NCI-H1105 treated with DMSO at 0.1 percent for 48 hours (cell line): ENCODE measurements around the gene TPT1.
"Not testable (repeated sequence)": the region's sequence is repeated elsewhere in the genome, so short reads cannot be mapped to it uniquely, and the experiment has no call there.

Source experiments
- DNase-seq: peaks from one replicate; lab custom pipeline; 2025; lab: John Stamatoyannopoulos, UW

TPT1 gene

DNA sequence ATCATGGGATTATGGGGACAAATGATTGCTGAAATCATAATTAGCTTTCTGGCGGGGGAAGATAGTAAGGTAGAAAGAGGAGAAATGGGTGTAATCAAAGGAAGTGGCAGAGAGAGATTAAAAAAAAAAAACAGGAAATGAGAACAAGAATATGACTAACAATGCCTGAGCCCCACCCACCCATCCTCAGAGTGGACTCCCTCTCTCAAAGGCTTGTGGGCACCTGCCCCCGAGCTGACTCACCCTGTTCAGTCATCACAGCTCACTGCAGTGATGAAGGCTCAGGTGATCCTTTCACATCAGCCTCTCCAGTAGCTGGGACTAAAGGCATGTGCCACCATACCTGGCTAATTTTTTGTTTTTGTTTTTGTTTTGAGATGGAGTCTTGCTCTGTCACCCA, 26.4 kb upstream of the TPT1 start:
- no peak for DNase-seq

DNA sequence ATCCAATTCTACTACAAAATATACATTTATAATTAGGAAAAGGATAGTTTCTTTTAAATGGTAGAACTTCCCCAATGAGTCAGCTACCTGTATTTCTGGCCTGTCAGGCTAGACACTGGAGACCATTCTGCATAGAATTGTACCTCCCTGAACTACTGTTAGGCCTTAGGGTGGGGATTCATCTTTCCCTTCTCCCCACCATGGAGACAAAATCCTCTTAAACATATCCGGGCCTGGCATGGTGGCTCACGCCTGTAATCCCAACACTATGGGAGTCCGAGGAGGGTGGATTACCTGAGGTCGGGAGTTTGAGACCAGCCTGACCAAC, 24.5 kb upstream of the TPT1 start:
- DNase-seq, result no peak

DNA sequence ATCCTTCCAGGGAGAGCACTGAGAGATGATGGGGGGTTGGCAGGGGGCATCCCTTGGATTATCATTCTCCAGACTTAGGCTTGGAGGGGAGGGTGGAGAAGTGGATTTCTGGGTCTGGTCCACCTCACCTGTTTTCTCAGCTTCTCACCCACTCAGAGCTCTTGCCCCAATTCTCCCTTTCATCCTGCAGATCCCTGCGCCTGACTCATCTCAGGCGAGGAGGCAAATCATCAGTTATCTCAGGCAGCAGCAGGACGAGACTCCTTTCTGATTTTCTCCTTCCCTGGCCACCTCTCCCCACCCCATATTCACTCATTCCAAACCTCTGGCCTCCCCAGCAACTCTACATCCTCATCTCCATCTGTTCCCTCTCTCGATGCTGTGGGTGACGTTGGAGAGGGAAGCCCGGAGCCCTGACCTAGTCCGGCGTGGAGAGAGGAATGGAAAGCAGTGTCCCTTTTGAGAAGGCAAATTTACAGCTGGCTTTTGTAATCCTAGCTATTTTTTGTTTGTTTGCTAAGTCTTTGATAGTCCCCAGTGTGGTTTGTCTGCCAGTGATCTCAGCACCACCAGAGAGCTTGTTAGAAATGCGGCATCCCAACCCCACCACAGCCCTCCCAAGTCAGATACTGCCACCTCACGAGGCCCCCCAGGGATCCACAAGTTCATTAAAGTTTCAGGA, 24.0 kb upstream of the TPT1 start:
- no peak for DNase-seq

DNA sequence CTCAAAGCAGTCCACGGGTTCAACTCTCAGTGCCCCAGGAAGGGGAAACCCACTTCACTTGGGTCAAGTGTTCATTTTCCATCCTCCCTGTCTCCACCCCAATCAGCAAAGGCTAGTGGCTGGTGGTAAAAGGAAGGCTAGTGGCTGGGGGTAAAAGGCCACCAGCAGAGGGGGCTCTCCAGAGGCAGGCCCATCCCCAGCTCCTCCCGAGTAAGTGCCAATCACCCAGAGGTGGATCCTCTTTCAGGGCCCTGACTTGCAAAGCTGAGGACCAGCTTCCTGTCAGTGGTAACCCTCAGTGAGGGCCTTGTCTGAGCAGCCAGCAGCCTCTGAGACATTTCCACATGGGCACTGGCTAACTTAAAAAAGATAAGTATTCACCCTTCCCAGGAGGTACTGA, 22.0 kb upstream of the TPT1 start:
- DNase-seq, result no peak

DNA sequence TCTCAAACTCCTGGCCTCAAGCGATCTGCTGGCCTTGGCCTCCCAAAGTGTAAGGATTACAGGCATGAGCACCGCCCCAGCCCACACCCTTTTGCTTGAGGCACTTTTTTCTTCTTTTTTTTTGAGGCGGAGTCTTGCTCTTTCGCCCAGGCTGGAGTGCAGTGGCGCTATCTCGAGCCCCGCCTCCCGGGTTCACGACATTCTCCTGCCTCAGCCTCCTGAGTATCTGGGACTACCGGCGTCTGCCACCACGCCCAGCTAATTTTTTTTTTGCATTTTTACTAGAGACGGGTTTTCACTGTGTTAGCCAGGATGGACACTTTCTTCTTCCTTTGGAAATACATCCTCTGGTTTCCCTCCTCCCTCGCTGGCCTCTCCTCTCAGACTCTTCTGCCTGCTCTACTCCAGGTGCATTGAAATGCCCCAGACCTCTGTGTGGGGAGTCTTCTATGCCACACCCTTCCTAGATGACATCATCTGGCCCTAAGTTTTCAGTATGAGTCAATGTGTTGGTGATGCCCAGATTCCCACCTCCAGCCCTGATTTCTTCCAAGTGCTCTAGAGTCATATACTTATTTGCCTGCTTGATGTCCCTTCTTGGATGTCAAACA, 20.7 kb upstream of the TPT1 start:
- no peak for DNase-seq

DNA sequence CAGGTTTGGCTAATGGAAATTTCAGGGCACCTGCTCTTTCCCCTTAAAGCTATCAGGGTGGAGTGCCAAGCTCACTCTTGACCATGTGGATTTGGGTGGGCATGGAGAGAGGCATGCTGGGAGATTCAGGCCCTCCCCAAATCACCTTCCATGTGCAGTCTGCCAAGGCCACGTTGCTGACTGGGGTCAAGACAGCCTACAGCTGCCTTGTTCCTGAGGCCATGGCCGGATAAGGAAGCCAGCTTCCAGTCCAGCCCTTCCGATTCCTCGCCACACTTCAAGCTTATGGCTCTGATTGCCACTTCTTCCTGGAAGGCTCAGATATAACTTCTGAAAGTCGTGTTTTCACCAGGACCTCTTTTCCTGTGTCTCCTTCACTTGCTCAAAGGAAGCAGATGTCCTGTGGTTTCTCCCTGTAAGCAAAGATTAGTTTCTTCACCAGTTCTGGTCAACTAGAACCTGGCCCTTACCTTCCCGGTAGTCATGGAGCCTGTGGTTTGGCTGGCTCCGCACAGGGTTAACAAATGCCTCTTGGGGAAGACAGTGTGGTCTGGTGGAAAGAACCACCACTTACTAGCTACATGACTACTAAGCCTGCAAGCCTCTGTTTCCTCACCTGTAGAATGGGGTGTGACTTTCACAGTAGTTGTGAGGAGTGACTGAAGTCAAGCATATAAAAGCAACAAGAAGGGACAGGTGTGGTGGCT, 16.1 kb upstream of the TPT1 start:
- no peak for DNase-seq

DNA sequence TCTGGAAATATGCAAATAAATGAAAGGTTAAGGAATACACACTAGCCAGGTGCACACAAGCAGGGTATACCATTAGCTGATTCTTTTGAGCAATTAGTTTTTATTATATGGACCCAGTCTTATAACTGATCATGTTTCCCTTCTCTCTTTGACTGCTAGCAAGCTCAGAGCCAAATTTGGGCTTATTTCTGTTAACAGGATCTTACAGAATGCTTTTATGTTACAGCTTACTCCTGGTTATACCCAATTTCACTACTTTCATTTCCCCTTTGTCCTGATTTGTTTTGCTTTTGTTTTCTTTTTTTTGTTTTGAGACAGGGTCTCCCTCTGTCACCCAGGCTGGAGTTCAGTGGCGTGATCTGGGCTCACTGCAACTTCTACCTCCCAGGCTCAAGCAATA, 12.9 kb upstream of the TPT1 start:
- no peak for DNase-seq

DNA sequence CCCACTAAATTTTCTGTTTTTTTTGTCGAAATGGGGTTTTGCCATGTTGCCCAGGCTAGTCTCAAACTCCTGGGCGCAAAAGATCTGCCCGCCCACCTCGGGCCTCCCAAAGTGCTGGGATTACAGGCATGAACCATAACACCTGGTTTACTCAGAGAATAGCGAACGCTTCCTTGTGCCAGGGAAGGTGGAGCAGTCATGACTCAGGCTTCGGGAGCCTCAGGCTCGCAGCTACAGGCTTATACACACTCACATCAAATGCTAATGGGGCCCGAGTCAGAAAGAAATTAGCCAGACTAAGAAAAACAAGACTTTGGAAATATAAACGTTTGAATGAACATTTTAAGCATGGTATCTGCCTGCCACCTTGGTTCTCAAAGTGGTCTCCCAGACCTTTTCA, 11.0 kb upstream of the TPT1 start:
- DNase-seq, result no peak

DNA sequence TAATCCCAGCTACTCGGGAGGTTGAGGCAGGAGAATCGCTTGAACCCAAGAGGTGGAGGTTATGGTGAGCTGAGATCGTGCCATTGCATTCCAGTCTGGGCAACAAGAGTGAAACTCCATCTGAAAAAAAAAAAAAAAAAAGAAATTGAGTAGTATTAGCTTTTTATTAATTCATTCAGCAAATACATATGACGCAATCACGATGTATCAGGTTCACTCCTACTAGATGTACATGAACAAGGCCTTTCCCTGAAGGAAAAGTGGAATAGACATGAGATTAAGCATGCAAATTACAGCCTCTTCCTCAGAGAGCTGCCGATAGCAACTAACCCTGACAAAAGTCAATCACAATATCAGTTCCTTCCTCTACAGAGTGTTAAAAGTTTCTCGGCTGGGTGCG, 9.2 kb upstream of the TPT1 start:
- no peak for DNase-seq

DNA sequence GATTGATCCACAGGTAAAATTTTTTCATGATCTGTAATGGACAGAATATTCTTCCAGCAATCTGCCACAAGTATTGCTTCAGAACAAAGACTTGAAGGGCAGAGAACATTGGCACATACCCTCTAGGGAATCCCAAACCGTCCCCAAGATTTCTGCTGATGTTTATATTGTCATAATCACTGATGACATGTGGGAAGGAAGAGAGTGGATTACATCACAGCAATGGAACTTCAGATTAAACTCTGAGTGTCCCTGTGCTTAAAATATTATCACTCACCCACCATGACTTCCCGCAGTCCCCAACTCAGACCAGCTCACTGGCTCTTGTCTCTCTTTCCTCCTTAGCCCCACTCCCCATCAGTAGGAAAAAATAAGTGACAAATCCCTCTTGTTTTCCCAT, 8.5 kb upstream of the TPT1 start:
- DNase-seq, result no peak

DNA sequence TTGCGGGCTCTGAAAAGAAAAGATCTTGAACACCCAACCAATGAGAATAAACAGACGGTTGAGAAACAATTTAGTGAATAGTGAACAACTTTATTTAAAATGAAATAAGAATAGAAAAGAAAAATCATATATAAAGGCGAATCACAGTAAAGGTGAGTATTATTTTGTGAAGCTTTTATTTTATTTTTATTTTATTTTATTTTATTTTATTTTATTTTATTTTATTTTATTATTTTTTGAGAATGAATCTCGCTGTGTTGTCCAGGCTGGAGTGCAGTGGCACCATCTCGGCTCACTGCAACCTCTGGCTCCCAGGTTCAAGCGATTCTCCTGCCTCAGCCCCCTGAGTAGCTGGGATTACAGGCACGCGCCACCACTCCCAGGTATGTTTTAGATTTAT, 3.1 kb upstream of the TPT1 start:
- DNase-seq, result not testable (repeated sequence)

DNA sequence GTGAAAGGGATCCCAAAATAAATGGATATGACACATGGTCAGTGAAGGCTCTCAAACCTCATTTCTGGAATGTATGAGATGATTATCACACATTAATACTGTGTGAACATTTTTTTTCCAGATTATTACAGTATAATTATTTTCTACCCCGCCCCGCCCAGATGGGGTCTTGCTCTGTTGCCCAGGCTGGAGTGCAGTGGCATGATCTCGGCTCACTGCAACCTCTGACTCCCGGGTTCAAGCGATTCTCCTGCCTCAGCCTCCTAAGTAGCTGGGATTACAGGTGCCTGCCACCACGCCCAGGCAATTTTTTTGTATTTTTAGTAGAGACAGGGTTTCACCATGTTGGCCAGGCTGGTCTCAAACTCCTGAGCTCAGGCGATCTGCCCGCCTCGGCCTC, 2.1 kb upstream of the TPT1 start:
- DNase-seq, result not testable (repeated sequence)

DNA sequence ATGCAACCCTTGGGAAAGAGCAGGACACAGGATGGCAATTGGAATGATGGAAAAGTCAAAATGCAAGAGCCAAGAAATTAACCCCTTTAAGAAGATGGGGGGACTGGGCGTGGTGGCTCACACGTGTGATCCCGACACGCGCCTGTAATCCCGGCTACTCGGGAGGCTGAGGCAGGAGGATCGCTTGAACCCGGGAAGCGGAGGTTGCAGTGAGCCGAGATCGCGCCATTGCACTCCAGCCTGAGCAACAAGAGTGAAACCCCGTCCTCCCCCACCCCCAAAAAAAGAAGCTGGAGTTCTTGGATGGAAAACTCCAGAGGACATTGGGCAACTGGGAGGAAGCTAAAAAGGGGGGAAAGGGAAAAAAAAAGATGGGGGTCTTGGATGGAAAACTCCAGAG, 1.7 kb upstream of the TPT1 start:
- DNase-seq, result not testable (repeated sequence)

DNA sequence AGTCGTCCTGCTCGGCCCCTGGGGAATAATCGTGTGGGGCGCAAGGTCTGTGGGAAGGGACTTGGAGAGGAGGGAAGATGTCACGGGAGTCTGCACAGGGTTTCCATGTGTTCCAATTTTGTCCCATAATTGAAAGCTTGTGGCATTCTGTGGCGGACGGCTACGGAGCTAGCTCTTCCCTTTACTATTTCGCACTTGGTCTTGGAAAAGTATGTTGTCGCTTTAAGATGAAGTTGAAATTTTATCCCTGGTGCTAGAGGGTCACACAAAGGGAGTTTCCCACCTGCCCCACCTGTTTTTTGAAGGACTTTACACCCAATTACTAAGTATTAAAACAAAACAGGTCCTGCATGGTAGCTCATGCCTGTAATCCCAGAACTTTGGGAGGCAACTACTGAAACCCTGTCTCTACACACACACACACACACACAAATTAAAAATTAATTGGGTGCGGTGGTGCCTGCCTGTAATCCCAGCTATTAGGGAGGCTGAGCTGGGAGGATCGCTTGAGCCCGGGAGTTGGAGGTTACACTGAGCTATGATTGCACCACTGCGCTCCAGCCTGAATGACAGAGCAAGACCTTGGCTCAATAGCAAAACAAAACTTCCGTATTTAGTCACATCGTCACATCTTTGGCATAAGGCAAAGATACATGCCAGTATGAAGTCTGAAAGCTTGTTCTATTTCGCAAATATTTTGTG, 967 bp upstream of the TPT1 start:
- no peak for DNase-seq

DNA sequence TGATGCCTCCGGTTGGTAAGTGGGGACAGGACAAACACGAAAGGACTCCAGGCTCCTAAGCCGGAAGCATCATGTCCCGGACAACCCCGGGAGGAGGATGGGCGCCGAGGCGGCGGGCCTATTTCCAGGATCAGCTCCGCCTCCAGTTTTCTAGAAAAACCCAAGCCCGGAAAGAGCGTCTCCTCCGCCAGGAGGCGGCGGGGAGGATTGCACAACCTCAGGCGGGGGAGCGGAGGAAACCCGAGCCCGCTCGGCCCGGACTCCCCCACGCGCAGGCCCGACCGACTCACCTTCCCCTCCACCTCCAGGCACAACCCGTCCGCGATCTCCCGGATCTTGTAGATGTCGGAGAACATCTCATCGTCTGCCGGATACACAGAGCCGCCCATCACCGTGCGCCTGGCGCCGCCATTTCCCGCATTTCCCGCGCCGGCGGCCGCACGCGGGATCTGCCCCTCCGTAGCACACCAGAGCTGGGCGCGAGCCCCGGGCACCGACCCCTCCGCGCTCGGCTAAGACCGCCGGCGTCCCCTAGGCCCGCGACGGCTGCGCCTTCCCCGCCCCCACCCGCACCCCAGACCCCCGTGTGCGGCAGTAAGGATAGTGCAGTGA, 455 bp downstream of the TPT1 start:
- DNase-seq, result peak; percentile 36

DNA sequence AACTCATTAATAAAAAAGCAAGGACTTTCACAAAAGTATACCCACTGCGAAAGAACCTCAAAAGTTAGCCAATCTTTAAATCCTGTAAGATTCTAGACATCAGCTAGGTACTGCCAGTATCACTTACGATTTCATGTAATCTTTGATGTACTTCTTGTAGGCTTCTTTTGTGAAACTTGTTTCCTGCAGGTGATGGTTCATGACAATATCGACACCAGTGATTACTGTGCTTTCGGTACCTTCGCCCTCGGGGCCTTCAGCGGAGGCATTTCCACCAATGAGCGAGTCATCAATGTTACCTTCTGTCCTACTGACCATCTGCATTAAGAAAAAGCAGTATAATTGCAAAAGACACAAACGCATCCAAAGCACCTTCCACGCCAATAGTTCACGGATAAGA, 1.1 kb downstream of the TPT1 start:
- DNase-seq, result no peak

DNA sequence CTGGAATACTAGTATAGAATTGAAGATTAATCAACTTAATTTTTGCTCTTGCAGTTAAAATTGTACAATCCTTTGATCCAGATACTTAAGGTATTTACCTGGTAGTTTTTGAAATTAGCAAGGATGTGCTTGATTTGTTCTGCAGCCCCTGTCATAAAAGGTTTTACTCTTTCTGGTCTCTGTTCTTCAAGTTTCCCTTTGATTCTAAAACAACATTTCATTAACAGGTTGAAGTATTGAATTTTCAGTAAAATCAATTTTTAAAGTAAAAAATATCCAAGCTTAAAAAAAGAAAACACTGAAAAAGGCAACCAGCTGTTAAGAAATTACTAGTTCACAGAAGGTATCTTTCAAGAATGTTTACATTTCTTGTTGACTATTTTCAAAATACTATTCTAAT, 1.6 kb downstream of the TPT1 start:
- DNase-seq, result no peak

DNA sequence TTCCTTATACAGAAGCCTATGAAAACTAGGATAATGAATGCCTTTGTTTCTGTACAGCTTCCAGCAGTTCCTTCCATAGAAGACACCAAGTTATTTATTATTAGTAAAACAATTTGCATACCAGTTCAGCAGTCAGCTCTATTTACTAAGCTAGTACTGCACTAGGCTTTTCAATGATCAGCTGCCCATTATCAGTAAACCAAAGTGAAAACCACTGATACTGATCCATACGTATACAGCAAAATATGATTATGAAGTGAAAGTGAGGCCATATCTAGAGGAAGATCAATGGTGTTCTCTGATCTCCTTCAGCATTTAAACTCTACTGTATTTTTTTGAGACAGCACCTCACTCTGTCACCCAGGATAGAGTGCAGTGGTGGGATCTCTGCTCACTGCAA, 3.2 kb downstream of the TPT1 start:
- no peak for DNase-seq

DNA sequence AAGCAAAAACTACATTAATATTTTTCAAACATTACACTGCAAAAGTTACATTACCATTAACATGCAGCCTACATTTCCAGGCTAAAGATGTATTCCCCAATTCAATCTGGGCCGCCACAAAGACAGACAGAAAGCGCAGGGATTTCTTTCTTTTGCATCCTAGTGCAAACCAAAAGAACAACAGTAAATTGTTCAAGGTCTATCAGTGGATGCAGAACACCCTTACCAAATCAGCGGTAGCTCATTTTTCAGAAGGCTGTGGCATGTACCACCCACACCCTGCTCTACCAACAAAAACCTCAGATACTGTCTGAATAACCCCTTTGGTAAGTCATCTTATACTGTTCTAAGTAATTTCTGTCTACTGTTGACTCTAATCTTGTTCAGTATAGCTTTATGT, 3.6 kb downstream of the TPT1 start:
- no peak for DNase-seq

DNA sequence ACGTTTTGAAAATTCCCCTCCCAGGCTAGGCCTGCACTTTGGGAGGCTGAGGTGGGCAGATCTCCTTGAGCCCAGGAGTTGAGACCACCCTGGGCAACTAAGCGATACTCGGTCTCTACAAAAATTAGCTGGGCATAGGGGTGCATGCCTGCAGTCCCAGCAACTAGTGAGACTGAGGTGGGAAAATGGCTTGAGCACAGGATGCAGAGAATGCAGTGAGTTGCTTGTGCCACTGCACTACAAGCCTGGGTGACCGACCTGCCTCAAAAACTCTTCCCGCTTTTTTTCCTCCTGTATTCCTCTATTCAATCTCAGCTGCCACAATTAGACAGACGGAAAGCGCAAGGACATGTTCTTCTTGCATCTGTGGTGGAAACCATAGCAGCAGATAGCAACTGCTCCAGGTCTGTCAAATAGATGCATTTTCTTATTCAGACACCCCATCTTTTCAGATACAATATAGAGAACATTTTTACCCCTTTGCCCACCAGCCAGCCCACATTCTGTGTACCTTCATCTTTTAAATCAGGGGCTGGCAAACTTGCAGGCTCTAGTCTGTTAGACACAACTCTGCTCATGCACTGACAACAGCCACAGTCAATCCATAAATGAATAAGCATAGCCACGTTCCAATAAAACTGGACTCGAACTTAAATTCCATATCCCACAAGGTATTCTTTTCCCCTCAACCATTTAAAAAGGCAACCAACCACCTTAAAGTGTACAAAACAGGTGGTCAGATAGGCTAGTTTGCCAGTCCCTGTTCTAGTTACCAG, 4.8 kb downstream of the TPT1 start:
- no peak for DNase-seq

DNA sequence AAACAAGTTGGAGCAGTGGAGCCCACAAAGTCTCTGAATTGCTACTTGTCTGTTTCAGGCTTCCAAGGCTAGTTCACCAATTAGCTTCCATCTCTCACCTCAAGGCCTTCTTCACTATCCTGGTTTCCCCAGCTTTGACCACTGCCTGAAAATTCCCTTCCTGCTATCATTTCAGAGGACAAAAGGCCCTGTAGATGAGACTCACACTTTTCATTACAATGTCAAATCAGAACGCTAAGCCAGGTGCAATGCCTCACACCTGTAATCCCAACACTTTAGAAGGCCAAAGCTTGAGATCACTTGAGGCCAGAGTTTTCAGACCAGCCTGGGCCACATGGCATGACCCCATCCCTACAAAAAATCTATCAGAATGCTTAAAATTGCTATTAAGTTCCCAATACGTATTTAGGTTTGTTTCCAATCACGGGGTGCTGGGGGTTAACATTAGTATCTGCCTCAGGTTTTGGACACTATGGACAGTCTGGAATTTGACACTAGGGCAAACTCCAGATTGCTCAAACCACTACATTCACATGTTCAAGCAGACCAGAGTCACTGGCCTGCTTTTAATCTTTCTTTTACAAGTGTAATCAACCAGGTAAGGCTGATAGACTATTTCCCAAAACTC, 5.5 kb downstream of the TPT1 start:
- DNase-seq, result no peak
